Smooth muscle cell (in vitro differentiated cells): Measurements from ENCODE around the gene ZNF446. TPM values are rescaled to one million over a fixed set of nuclear protein-coding genes. Genes with fewer than 3 reads are reported as not detected.

ENCODE experiments used
- DNase-seq: peaks from one replicate; lab custom pipeline; 2025; ENCODE audit not compliant: unreplicated experiment; lab: John Stamatoyannopoulos, UW
- H2AFZ ChIP-seq: fragments of 200-600 bp; sonication (generic); 2 replicates; pipeline ENCODE4 v1.6.0; 2016; ENCODE audit warnings: antibody characterized with exemption, low read depth, mild to moderate bottlenecking
- H3F3A ChIP-seq: fragments of 200-600 bp; sonication (generic); 2 replicates; pipeline ENCODE4 v1.6.0; 2017; ENCODE audit warnings: antibody characterized with exemption, low read depth
- H3K27ac ChIP-seq: fragments of 200-600 bp; sonication (generic); 2 replicates; pipeline ENCODE4 v1.5.1; 2016; ENCODE audit warnings: low read depth, mild to moderate bottlenecking
- H3K27me3 ChIP-seq: fragments of 200-600 bp; sonication (generic); 2 replicates; pipeline ENCODE4 v1.6.1; 2016; ENCODE audit warnings: low read depth, mild to moderate bottlenecking
- H3K36me3 ChIP-seq: fragments of 200-600 bp; sonication (generic); 2 replicates; pipeline ENCODE4 v1.5.1; 2016; ENCODE audit warnings: low read depth
- H3K4me1 ChIP-seq: fragments of 200-600 bp; sonication (generic); 2 replicates; pipeline ENCODE4 v1.5.1; 2016; ENCODE audit warnings: low read depth
- H3K4me2 ChIP-seq: fragments of 200-600 bp; sonication (generic); 2 replicates; pipeline ENCODE4 v1.6.0; 2016; ENCODE audit warnings: mild to moderate bottlenecking
- H3K4me3 ChIP-seq: fragments of 200-600 bp; sonication (generic); 2 replicates; pipeline ENCODE4 v1.5.1; 2016; ENCODE audit warnings: mild to moderate bottlenecking
- H3K79me2 ChIP-seq: fragments of 200-600 bp; sonication (generic); 2 replicates; pipeline ENCODE4 v1.6.0; 2016; ENCODE audit warnings: low read depth, mild to moderate bottlenecking
- H3K9ac ChIP-seq: fragments of 200-600 bp; sonication (generic); 2 replicates; pipeline ENCODE4 v1.6.0; 2016; ENCODE audit warnings: low read depth
- H3K9me3 ChIP-seq: fragments of 200-600 bp; sonication (generic); replicated peaks from 2 replicates; pipeline ENCODE4 v1.5.1; 2016; ENCODE audit warnings: low read depth
- H4K20me1 ChIP-seq: fragments of 200-600 bp; sonication (generic); 2 replicates; pipeline ENCODE4 v1.6.0; 2016; ENCODE audit warnings: low read depth
- CTCF ChIP-seq: fragments of 200-600 bp; sonication (generic); IDR thresholded peaks from 2 replicates; pipeline ENCODE4 v1.5.1; 2017; ENCODE audit warnings: borderline replicate concordance, mild to moderate bottlenecking, antibody characterized with exemption; ENCODE audit not compliant: insufficient read depth, poor library complexity, severe bottlenecking
- WGBS: methylation state at CpG from one replicate; pipeline ENCODE4 v1.1.7; 2016; ENCODE audit warnings: low lambda C conversion rate; 5-methylcytosine and 5-hydroxymethylcytosine counted together
- polyA plus RNA-seq: library from polyadenylated mRNA; unstranded; fragments of >200 nt; fragmentation: Nextera tagmentation; extraction: Ambion mirVana; gene quantifications from 2 replicates; pipeline ENCODE4 v1.2.1, GENCODE V29; 2016
- total RNA-seq: library from RNA; depleted of rRNA; stranded (reverse); fragments of >200 nt; gene quantifications from 2 replicates; pipeline ENCODE4 v1.2.3, GENCODE V29; 2014

ZNF446 gene
- total and polyA plus RNA-seq, 2 experiments from 2014 or later: 9.0 to 9.5 TPM

GRCh38 chr19:58515259-58515658 lies 39.1 kb downstream of the ZNF446 start:
- peaks cover 4% of the 10 kb centered on the region for H4K20me1 ChIP-seq
- H3K9me3 ChIP-seq: no peaks in the 10 kb centered on the region
- 91% methylated on average over 2 of the region's 2 CpGs for WGBS
- H3K36me3 ChIP-seq: no peaks in the 10 kb centered on the region
- peaks cover 6% of the 10 kb centered on the region for H3K4me1 ChIP-seq
- H3K4me2 ChIP-seq: no peak overlapping the region
- no peak for DNase-seq
- no peak overlapping the region for H3K4me3 ChIP-seq
- H3K79me2 ChIP-seq: peaks cover 46% of the 10 kb centered on the region
- H3K27me3 ChIP-seq: no peaks in the 10 kb centered on the region
- no peaks in the 10 kb centered on the region for H3F3A ChIP-seq
- no peak overlapping the region for H3K27ac ChIP-seq
- TF ChIP-seq CTCF: no peak
- no peak overlapping the region for H2AFZ ChIP-seq
- no peak overlapping the region for H3K9ac ChIP-seq

- Histone ChIP-seq H3K9ac (no peak overlapping the region), H3K27me3 (no peaks in the 10 kb centered on the region), H4K20me1 (peaks cover 4% of the 10 kb centered on the region), H3K36me3 (no peaks in the 10 kb centered on the region), H3K9me3 (no peaks in the 10 kb centered on the region), H3K4me2 (no peak overlapping the region), H3K4me1 (peaks cover 10% of the 10 kb centered on the region), H3K79me2 (peaks cover 46% of the 10 kb centered on the region), H3K27ac (no peak overlapping the region), H3K4me3 (no peak overlapping the region), H2AFZ (no peak overlapping the region), H3F3A (no peaks in the 10 kb centered on the region)
- TF ChIP-seq CTCF: no peak
- 96% methylated on average over 18 of the region's 25 CpGs for WGBS
- DNase-seq: no peak
Measured at GRCh38 chr19:58516246-58516836, 40.2 kb downstream of the ZNF446 start.

GRCh38 chr19:58516964-58517833 lies 41.0 kb downstream of the ZNF446 start:
- DNase-seq: no peak
- Histone ChIP-seq H3F3A (no peaks in the 10 kb centered on the region), H3K27me3 (no peaks in the 10 kb centered on the region), H3K4me3 (no peak overlapping the region), H3K4me2 (no peak overlapping the region), H3K4me1 (peaks cover 10% of the 10 kb centered on the region), H3K9ac (no peak overlapping the region), H3K36me3 (no peaks in the 10 kb centered on the region), H3K79me2 (peaks cover 46% of the 10 kb centered on the region), H4K20me1 (peaks cover 4% of the 10 kb centered on the region), H2AFZ (no peak overlapping the region), H3K9me3 (no peaks in the 10 kb centered on the region), H3K27ac (no peak overlapping the region)
- WGBS: 97% methylated on average over 45 of the region's 65 CpGs
- no peak for TF ChIP-seq CTCF
